GM12873 (cell line): ENCODE results near the gene CCDC3.

ENCODE experiments used
- TF ChIP-seq, protein P1 (sequence below): IDR thresholded peaks from 2 replicates; pipeline ENCODE4 v1.5.1; 2012; ENCODE audit warnings: low read depth, mild to moderate bottlenecking, moderate library complexity, low read length, control low read depth; ENCODE audit not compliant: insufficient read depth; ENCODE audit errors: missing control alignments

The CCDC3 gene

DNA sequence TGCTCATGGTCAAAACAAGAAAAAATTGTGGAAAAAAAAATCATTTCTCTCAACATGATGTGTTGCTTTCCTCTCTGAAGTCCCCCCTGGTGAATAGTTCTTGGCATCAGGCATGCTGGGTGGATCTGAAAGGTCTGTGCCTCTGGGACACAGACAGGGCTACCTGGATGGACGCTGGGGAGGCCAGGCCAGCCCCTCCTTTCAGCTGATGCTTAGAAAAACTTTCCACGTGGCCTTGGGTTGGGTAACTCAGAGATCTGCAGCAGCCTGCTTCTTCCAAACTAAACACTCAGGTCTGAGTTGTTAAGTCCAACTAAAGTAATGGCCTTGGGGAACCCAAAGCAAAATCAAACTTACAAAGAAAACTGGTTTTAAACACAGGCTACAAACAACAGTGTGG lies 113.0 kb downstream of the CCDC3 start:
- TF ChIP-seq, protein P1, sequence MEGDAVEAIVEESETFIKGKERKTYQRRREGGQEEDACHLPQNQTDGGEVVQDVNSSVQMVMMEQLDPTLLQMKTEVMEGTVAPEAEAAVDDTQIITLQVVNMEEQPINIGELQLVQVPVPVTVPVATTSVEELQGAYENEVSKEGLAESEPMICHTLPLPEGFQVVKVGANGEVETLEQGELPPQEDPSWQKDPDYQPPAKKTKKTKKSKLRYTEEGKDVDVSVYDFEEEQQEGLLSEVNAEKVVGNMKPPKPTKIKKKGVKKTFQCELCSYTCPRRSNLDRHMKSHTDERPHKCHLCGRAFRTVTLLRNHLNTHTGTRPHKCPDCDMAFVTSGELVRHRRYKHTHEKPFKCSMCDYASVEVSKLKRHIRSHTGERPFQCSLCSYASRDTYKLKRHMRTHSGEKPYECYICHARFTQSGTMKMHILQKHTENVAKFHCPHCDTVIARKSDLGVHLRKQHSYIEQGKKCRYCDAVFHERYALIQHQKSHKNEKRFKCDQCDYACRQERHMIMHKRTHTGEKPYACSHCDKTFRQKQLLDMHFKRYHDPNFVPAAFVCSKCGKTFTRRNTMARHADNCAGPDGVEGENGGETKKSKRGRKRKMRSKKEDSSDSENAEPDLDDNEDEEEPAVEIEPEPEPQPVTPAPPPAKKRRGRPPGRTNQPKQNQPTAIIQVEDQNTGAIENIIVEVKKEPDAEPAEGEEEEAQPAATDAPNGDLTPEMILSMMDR = no peak

DNA sequence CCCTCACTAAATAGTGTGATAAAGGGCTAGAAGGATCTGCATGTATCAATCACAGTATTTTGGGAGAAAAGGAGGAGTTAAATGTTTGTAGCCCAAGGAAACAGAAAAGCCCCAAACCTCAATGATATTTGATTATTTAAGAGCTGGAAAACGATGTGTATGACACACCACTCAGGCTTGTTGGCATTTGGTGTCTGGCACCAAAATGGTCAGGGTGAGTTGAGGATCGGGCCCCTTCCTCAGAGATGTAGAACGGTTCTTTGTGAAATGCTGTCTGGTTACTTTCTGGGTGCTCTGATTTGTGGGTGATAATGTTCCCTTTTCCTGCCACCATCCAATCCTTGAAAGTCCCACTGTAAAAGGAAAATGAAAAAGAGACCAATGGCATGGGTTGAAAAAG lies 113.7 kb downstream of the CCDC3 start:
- TF ChIP-seq, protein P1 = no peak

DNA sequence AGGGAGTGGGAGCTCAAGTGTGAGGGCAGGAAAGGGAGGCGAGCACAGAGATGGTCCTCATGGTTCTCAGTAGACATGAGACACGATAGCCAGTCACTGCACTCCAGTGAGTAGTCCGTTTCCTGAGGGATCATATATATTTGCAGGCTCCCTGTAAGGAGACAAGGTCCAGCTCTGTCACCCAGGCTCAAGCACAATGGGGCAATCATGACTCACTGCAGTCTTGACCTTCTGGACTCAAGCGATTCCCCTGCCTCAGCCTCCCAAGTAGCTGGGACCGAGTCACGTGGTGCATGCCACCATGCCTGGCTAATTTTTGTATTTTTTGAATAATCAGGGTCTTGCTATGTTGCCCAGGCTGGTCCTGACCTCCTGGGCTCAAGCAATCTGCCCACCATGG lies 116.7 kb downstream of the CCDC3 start:
- TF ChIP-seq, protein P1 = no peak

DNA sequence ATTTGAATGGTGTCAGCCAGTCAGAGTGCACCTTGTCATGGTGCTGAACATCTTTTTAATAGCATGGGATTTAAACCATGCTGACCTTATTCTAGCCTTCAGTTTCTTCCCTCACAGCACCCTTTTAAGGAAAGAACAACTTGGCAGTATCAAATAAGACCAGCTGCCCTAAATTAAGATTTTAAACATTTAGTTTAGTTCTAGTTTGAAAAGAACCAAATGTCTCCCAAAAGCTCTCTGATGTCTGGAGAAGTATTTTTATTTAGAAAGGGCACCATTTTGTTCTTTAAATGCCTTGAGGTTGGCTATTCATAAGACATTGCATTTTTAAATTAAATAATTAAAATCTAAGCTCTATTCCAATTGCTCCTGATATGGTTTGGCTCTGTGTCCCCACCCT lies 121.1 kb downstream of the CCDC3 start:
- TF ChIP-seq, protein P1 = no peak

DNA sequence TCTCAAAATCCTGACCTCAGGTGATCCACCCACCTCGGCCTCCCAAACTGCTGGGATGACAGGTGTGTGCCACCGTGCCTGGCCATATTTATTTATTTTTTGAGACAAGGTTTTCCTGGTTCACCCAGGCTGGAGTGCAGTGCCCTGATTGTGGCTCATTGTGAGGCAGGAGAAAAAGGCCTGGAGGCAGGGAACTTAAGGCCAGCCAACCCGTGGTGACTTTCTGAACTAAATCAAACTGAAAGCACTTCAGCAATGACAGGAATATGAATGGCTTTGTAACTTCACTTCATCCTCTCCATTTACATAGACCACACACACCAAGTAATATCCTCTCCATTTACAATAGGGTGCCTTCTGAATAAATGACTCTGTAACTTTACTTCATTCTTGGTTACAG lies 124.4 kb downstream of the CCDC3 start:
- TF ChIP-seq, protein P1 = no peak

DNA sequence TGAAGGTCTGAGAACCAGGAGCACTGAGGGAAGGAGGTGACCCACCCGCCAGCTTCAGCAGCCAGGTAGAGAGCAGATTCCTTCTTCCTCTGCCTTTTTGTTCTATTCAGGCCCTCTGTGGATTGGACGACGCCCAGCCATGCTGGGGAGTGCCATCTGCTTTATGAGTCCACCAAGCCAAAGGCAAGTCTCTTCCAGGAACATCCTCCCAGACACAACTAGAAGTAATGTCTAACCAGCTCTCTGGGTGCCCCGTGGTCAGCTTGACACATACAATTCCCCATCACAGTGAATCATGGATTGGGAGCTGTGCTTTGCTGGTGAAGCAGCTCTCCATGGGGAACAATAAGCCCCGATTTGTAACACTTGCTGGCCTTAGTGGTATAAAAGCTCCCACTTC lies 125.2 kb downstream of the CCDC3 start:
- TF ChIP-seq, protein P1 = no peak

DNA sequence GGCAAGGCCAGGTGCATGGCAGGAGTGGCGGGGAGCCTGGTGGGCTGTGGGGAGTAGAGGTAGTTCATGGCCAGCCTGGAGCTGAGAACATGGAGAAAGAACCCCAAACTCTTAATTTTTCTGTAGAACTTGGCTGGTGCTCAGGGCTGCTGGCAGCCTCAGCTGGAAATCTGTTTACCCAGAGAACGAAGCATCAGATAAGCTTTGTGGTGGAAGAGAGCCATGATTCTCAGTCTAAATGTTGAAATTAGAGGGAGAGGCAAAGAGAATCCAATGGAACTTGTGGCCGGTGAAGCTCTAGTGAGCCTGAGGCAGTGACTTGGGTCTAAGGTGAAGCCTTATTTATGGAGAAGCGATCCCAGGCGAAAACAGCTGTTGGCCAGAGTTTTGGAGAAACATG lies 126.4 kb downstream of the CCDC3 start:
- TF ChIP-seq, protein P1 = no peak
